HepG2 (cell line): Measurements from ENCODE around the gene FNDC8.

Source experiments
- CBFB ChIP-seq: sonication (generic); formaldehyde crosslinking; IDR thresholded peaks from 2 replicates; pipeline ENCODE4 v1.4.0; 2020; ENCODE audit warnings: missing genetic modification reagents
- MYC ChIP-seq: sonication (generic); formaldehyde crosslinking; IDR thresholded peaks from 2 replicates; pipeline ENCODE4 v1.9.0; 2021; ENCODE audit warnings: missing genetic modification reagents, borderline replicate concordance
- PHF8 ChIP-seq: sonication (generic); formaldehyde crosslinking; IDR thresholded peaks from 2 replicates; pipeline ENCODE4 v1.5.0; 2020; ENCODE audit warnings: missing genetic modification reagents
- ZNF496 ChIP-seq: sonication (generic); formaldehyde crosslinking; IDR thresholded peaks from 2 replicates; pipeline ENCODE4 v1.8.1; 2023; ENCODE audit warnings: mild to moderate bottlenecking, moderate library complexity, missing genetic modification reagents; ENCODE audit not compliant: insufficient replicate concordance
- ZNF816 ChIP-seq: sonication (generic); formaldehyde crosslinking; IDR thresholded peaks from 2 replicates; pipeline ENCODE4 v1.8.0; 2022; ENCODE audit warnings: missing genetic modification reagents, mild to moderate bottlenecking, borderline replicate concordance
- TF ChIP-seq, protein P1 (sequence below): IDR thresholded peaks from 2 replicates; pipeline ENCODE4 v1.6.1; 2016; ENCODE audit warnings: low read depth, missing genetic modification reagents, missing compliant biosample characterization
- TF ChIP-seq, protein P2 (sequence below): sonication (generic); formaldehyde crosslinking; IDR thresholded peaks from 2 replicates; pipeline ENCODE4 v1.4.0; 2020; ENCODE audit warnings: low read depth, mild to moderate bottlenecking, missing genetic modification reagents
- TF ChIP-seq, protein P3 (sequence below): IDR thresholded peaks from 2 replicates; pipeline ENCODE4 v1.6.1; 2012; ENCODE audit warnings: inconsistent platforms

DNA sequence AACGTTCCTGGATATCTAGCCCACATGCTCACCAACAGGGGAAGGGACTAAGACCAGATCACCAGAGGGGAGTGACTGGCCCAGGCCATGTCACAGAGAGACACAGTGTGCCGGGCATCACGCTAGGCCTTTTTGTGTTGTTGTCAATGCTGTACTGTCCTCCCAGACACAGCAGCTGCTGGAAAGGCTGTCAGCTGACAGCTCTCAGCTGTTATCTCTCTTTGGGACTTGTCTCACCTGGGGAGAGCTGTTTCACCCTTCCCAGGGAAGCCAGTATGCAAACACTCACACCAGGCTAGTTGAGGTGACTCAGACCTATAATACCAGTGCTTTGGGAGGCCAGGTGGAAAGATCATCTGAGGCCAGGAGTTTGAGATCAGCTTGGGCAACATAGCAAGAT, 45.6 kb downstream of the FNDC8 start:
- TF ChIP-seq, protein P1, sequence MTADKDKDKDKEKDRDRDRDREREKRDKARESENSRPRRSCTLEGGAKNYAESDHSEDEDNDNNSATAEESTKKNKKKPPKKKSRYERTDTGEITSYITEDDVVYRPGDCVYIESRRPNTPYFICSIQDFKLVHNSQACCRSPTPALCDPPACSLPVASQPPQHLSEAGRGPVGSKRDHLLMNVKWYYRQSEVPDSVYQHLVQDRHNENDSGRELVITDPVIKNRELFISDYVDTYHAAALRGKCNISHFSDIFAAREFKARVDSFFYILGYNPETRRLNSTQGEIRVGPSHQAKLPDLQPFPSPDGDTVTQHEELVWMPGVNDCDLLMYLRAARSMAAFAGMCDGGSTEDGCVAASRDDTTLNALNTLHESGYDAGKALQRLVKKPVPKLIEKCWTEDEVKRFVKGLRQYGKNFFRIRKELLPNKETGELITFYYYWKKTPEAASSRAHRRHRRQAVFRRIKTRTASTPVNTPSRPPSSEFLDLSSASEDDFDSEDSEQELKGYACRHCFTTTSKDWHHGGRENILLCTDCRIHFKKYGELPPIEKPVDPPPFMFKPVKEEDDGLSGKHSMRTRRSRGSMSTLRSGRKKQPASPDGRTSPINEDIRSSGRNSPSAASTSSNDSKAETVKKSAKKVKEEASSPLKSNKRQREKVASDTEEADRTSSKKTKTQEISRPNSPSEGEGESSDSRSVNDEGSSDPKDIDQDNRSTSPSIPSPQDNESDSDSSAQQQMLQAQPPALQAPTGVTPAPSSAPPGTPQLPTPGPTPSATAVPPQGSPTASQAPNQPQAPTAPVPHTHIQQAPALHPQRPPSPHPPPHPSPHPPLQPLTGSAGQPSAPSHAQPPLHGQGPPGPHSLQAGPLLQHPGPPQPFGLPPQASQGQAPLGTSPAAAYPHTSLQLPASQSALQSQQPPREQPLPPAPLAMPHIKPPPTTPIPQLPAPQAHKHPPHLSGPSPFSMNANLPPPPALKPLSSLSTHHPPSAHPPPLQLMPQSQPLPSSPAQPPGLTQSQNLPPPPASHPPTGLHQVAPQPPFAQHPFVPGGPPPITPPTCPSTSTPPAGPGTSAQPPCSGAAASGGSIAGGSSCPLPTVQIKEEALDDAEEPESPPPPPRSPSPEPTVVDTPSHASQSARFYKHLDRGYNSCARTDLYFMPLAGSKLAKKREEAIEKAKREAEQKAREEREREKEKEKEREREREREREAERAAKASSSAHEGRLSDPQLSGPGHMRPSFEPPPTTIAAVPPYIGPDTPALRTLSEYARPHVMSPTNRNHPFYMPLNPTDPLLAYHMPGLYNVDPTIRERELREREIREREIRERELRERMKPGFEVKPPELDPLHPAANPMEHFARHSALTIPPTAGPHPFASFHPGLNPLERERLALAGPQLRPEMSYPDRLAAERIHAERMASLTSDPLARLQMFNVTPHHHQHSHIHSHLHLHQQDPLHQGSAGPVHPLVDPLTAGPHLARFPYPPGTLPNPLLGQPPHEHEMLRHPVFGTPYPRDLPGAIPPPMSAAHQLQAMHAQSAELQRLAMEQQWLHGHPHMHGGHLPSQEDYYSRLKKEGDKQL, result no peak
- TF ChIP-seq MYC (CRISPR knock-in tag), result no peak
- TF ChIP-seq, protein P2, sequence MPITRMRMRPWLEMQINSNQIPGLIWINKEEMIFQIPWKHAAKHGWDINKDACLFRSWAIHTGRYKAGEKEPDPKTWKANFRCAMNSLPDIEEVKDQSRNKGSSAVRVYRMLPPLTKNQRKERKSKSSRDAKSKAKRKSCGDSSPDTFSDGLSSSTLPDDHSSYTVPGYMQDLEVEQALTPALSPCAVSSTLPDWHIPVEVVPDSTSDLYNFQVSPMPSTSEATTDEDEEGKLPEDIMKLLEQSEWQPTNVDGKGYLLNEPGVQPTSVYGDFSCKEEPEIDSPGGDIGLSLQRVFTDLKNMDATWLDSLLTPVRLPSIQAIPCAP (CRISPR knock-in tag), result no peak
- TF ChIP-seq, protein P3, sequence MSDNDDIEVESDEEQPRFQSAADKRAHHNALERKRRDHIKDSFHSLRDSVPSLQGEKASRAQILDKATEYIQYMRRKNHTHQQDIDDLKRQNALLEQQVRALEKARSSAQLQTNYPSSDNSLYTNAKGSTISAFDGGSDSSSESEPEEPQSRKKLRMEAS, result no peak
- no peak for TF ChIP-seq ZNF496 (CRISPR knock-in tag)
- TF ChIP-seq PHF8 (CRISPR knock-in tag), result no peak
- TF ChIP-seq CBFB (CRISPR knock-in tag), result no peak
- no peak for TF ChIP-seq ZNF816
